ENCODE measurements around the gene RALB. TPM values are rescaled to one million over a fixed set of nuclear protein-coding genes. Genes with fewer than 3 reads are reported as not detected.
A peak's percentile ranks its signal among the peaks of the same experiment; 100 is the strongest.

Gene RALB
- total and polyA plus RNA-seq, 7 donors: 25.6 to 72.3 (median 38.1) TPM

- WGBS, 3 donors: 50 to 51% (median 50%) methylated on average over 8 of the region's 8 CpGs
- Histone ChIP-seq H3K9me3 (no peaks in the 10 kb centered on the region), H3K27me3 (ENCODE audit: insufficient read depth in 3 of 3, low read length in 2 of 3) (no peaks in the 10 kb centered on the region), H3K4me3 (peak overlapping the region; percentile 79), H3K36me3 (ENCODE audit: insufficient read depth in 1 of 2, low read depth in 1 of 2) (no peaks in the 10 kb centered on the region), H3K27ac (no peak overlapping the region), H3K4me1 (peaks cover 15% of the 10 kb centered on the region)
- TF ChIP-seq CTCF (IDR thresholded peaks at IDR 0.05): no peak
- intact Hi-C loops (cut with DNase I): loop anchor here in 1 of 2 donors (5.0 kb wide), 1 partner anchor 58 kb away; no protein-coding TSS in a partner anchor
- DNase-seq (no peak), ATAC-seq (no peak)
Observed at GRCh38 chr2:120254178-120254577, 1.5 kb downstream of the RALB start.

- WGBS, 3 donors: 77 to 85% (median 81%) methylated on average over 6 of the region's 6 CpGs
- intact Hi-C loops (cut with DNase I): no loop called here
- no peaks in the 10 kb centered on the region for H3K27me3 ChIP-seq (ENCODE audit: insufficient read depth in 3 of 3, low read length in 2 of 3)
- no peaks in the 10 kb centered on the region for H3K36me3 ChIP-seq (ENCODE audit: insufficient read depth in 1 of 2, low read depth in 1 of 2)
- no peak for TF ChIP-seq CTCF (IDR thresholded peaks at IDR 0.05)
- no peak for ATAC-seq
- H3K4me3 ChIP-seq: peak overlapping the region; percentile 79
- DNase-seq: no peak
- peaks cover 15% of the 10 kb centered on the region for H3K4me1 ChIP-seq
- no peaks in the 10 kb centered on the region for H3K9me3 ChIP-seq
- H3K27ac ChIP-seq: no peak overlapping the region
Observed at GRCh38 chr2:120255071-120255470, 2.4 kb downstream of the RALB start.

GRCh38 chr2:120255986-120256650 lies 3.5 kb downstream of the RALB start:
- TF ChIP-seq CTCF (IDR thresholded peaks at IDR 0.05): no peak
- H3K4me1 ChIP-seq: peaks cover 15% of the 10 kb centered on the region

GRCh38 chr2:120256651-120257000 lies 4.0 kb downstream of the RALB start:
- Histone ChIP-seq H3K9me3 (no peaks in the 10 kb centered on the region), H3K4me3 (no peak overlapping the region), H3K27ac (no peak overlapping the region), H3K4me1 (peaks cover 15% of the 10 kb centered on the region), H3K27me3 (ENCODE audit: insufficient read depth in 3 of 3, low read length in 2 of 3) (no peaks in the 10 kb centered on the region), H3K36me3 (ENCODE audit: insufficient read depth in 1 of 2, low read depth in 1 of 2) (no peaks in the 10 kb centered on the region)
- ATAC-seq (no peak), DNase-seq (no peak)
- intact Hi-C loops (cut with DNase I): no loop called here
- TF ChIP-seq CTCF (IDR thresholded peaks at IDR 0.05): no peak
- 40 to 72% (median 56%) methylated on average over 1 of the region's 1 CpG for WGBS, 3 donors

More at GRCh38 chr2:120255986-120256650, 3.5 kb downstream of the RALB start:
- 62 to 77% (median 68%) methylated on average over 9 of the region's 9 CpGs for WGBS, 3 donors
- Histone ChIP-seq H3K27me3 (ENCODE audit: insufficient read depth in 3 of 3, low read length in 2 of 3) (no peaks in the 10 kb centered on the region), H3K9me3 (no peaks in the 10 kb centered on the region), H3K4me3 (no peak overlapping the region), H3K27ac (no peak overlapping the region), H3K36me3 (ENCODE audit: insufficient read depth in 1 of 2, low read depth in 1 of 2) (no peaks in the 10 kb centered on the region)
- intact Hi-C loops (cut with DNase I): no loop called here
- DNase-seq (no peak), ATAC-seq (no peak)

GRCh38 chr2:120257522-120257921 lies 4.9 kb downstream of the RALB start:
- no peaks in the 10 kb centered on the region for H3K9me3 ChIP-seq
- H3K27me3 ChIP-seq (ENCODE audit: insufficient read depth in 3 of 3, low read length in 2 of 3): no peaks in the 10 kb centered on the region
- TF ChIP-seq CTCF (IDR thresholded peaks at IDR 0.05): no peak
- H3K36me3 ChIP-seq (ENCODE audit: insufficient read depth in 1 of 2, low read depth in 1 of 2): no peaks in the 10 kb centered on the region
- no peak overlapping the region for H3K27ac ChIP-seq
- intact Hi-C loops (cut with DNase I): no loop called here
- 56 to 76% (median 65%) methylated on average over 1 of the region's 1 CpG for WGBS, 3 donors
- DNase-seq (no peak), ATAC-seq (no peak)
- H3K4me3 ChIP-seq: no peak overlapping the region
- H3K4me1 ChIP-seq: peaks cover 12% of the 10 kb centered on the region
